Coronary artery (tissue), 2 donors: ENCODE data around the gene VEPH1.
"Not testable (repeated sequence)": the region's sequence is repeated elsewhere in the genome, so short reads cannot be mapped to it uniquely, and the experiment has no call there.

Experiments used
- DNase-seq: peaks from one replicate; pipeline ENCODE4 v3.0.0-alpha.2; 2017; ENCODE audit warnings: low spot score
- H3K27ac ChIP-seq, 2 donors: fragments of 200-600 bp; sonication (generic); one replicate each; pipeline ENCODE4 v1.5.1; 2016 to 2019
- H3K4me3 ChIP-seq: fragments of 200-600 bp; sonication (generic); 2 replicates; pipeline ENCODE4 v1.5.1; 2016; ENCODE audit warnings: mild to moderate bottlenecking, moderate library complexity
- TF ChIP-seq, protein P1 (sequence below): fragments of 200-600 bp; sonication (generic); IDR thresholded peaks from one replicate; pipeline ENCODE4 v1.5.1; 2019; ENCODE audit warnings: antibody characterized with exemption

Gene VEPH1

DNA sequence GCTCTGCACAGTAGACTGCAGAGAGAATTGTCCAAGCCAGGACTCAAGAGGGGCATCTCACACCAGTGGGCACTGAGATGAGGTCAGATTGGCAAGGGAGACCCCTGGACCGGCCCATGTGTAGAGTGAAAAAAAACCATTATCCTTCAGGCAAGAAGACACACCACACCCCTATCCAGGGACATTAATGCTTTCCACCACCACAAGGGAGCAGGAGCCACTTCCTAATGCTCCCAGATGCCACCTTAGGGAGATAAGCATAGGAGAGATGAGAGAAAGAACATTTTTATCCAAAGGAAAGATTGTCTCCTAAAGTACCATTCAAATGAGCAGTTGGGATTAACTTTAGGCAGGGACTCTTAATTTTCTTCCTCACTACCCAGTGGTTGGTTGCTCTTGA is 176.2 kb downstream of the VEPH1 start:
- TF ChIP-seq, protein P1, sequence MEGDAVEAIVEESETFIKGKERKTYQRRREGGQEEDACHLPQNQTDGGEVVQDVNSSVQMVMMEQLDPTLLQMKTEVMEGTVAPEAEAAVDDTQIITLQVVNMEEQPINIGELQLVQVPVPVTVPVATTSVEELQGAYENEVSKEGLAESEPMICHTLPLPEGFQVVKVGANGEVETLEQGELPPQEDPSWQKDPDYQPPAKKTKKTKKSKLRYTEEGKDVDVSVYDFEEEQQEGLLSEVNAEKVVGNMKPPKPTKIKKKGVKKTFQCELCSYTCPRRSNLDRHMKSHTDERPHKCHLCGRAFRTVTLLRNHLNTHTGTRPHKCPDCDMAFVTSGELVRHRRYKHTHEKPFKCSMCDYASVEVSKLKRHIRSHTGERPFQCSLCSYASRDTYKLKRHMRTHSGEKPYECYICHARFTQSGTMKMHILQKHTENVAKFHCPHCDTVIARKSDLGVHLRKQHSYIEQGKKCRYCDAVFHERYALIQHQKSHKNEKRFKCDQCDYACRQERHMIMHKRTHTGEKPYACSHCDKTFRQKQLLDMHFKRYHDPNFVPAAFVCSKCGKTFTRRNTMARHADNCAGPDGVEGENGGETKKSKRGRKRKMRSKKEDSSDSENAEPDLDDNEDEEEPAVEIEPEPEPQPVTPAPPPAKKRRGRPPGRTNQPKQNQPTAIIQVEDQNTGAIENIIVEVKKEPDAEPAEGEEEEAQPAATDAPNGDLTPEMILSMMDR: no peak
- DNase-seq: no peak
- no peak overlapping the region for H3K27ac ChIP-seq
- no peak overlapping the region for H3K4me3 ChIP-seq

DNA sequence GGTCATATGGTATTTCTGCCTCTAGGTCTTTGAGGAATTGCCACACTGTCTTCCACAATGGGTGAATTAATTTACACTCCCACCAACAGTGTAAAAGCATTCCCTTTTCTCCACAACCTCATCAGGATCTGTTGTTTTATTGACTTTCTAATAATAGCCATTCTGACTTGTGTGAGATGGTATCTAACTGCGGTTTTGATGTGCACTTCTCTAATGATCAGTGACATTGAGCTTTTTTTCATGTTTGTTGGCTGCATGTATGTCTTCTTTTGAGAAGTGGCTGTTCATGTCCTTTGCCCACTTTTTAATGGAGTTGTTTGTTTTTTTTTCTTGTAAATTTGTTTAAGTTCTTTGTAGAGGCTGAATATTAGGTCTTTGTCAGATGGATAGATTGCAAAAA is 178.3 kb downstream of the VEPH1 start:
- H3K4me3 ChIP-seq, DNase-seq, H3K27ac ChIP-seq: not testable (repeated sequence)

DNA sequence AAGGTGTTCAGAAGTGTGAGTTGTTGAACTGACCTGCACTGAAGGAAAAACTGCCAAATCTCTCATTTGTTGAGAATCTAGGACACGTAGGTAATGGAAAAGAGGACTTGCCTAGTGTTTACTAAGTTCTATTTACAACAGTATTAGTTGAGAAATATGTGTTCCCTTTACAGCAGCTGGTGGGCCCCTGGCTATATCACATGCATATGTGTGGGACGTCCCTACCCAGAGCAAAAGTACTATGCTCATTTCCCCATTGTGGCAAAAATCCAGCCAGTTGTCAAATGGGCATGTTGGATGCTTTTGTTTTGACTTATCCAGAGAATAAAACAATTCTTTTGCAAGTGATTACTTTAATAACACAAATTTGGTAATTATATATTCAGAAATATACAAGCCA is 179.9 kb downstream of the VEPH1 start:
- TF ChIP-seq, protein P1: no peak
- Histone ChIP-seq H3K27ac (no peak overlapping the region), H3K4me3 (no peak overlapping the region)
- no peak for DNase-seq

DNA sequence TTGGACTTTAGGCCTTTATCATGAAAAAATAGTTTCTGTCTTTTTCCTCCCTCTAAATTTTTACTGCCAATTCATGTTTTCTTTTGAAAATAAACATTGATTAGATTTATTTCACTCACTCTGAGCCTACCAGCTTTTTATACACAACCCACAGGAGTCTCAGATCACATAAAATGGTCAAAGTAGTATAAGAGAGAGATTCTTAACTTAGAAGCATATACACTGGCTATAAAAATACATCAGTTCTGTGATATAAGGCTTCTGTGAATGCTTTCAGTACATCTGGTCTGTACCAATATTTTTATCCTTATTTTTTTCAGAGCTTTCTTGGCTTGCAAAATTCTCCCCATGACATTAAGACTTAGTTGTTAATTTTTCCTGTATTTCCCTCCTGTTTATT is 183.5 kb downstream of the VEPH1 start:
- Histone ChIP-seq H3K27ac (no peak overlapping the region), H3K4me3 (no peak overlapping the region)
- TF ChIP-seq, protein P1: no peak
- DNase-seq: no peak

DNA sequence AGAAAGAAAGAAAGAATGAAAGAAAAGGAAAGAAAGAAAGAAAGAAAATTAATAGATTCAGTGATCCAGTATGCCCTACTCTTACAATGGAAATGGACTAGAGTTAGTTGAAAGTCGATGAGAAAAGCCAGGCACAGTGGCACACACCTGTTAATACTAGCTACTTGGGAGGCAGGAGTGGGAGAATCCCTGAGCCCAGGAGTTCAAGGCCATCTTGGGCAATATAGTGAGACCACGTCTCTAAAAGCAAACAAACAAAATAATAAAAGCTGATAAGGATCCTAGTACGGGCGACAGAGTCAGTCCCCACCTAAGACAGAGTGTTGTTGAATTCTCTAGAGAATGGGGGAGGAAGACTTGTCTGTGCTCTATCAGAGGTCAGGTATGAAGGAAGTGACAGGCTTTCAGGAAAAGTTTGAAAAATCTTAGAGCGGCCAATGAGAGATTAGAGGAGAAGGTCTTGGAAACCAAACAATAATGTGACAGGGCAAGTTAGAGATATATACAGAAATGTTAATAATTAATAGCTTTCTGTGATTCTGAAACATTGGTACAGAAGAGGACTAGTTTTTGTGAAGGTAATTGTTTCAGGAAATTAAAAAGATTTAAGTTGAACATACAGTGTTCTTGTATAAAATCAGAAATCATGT is 184.5 kb downstream of the VEPH1 start:
- Histone ChIP-seq H3K27ac (no peak overlapping the region), H3K4me3 (no peak overlapping the region)
- DNase-seq: no peak
- TF ChIP-seq, protein P1: no peak

DNA sequence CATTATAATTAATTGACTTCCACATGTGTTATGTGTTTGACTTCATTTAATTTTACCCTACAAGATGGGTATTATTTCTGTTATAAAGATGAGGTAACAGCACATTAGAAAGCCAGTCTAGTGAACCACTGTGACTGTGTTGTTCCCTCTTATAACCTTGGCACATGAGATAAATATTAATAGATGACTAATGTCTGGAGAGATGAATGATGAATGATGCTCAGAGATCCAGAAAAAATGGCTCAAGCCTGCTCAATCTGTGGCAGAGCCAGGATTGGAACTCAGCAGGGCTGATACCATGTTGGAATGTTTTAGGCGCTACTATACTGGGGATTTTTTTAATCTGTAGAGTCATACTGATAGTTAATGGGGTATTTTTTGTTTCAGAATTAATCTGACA is 185.3 kb downstream of the VEPH1 start:
- TF ChIP-seq, protein P1: no peak
- H3K27ac ChIP-seq: no peak overlapping the region
- no peak overlapping the region for H3K4me3 ChIP-seq
- DNase-seq: no peak

DNA sequence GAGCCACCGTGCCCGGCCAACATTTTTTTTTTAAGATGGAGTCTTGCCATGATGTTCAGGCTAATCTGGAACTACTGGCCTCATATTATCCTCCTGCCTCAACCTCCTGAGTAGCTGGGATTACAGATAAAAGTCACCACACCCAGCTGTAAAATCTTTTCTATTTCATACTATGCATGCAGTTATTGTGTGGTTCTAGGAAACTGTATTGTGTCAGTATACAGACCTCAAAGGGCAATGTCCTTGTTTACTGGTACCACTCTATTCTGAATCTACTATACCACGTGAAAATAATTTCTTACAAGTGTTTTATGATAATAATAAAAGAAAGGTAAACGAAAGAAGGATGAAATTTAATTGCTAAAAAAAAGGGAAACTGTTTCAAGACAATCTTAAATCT is 190.0 kb downstream of the VEPH1 start:
- TF ChIP-seq, protein P1: no peak
- H3K27ac ChIP-seq: no peak overlapping the region
- H3K4me3 ChIP-seq: no peak overlapping the region
- no peak for DNase-seq

DNA sequence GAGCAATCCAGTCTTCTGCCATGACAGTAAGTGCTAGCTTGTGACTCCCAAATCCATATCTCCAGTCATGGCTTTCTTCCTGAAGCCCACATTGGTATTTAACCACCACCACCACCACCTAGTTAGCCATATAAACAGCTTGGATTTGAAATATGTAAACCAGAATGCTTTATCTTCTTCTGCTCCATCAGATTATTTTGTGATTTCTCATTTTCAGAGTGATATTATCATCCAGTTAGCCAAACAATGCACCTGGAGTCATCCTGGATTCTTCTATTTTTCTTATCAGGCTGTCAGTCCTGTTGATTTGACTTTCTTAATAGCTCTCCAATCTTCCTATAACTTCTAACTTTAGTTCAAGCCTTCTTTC is 190.9 kb downstream of the VEPH1 start:
- no peak for DNase-seq
- Histone ChIP-seq H3K4me3 (no peak overlapping the region), H3K27ac (no peak overlapping the region)
- TF ChIP-seq, protein P1: no peak
